BJ (cell line): ENCODE results near the gene MPPED1. TPM values are rescaled to one million over a fixed set of nuclear protein-coding genes. Genes with fewer than 3 reads are reported as not detected.

Experiments
- CTCF ChIA-PET: fragments of 350-600 bp; formaldehyde crosslinking; extraction: SDS; loops from one replicate; lab custom pipeline; 2021; ENCODE audit warnings: antibody characterized with exemption, inconsistent platforms; lab: Yijun Ruan, JAX
- POLR2A ChIA-PET: fragments of 300-600 bp; sonication (Branson Sonifier 250); formaldehyde crosslinking; extraction: SDS; loops from one replicate; lab custom pipeline; 2021; ENCODE audit warnings: antibody characterized with exemption; lab: Charles Lee
- DNase-seq: peaks from one replicate; pipeline ENCODE4 v3.0.0-alpha.2; 2011; ENCODE audit warnings: low read depth
- H3K27me3 ChIP-seq: 2 replicates; pipeline ENCODE4 v1.6.0; 2011; ENCODE audit warnings: low read length; ENCODE audit not compliant: control insufficient read depth, insufficient read depth
- H3K36me3 ChIP-seq: 2 replicates; pipeline ENCODE4 v1.5.1; 2011; ENCODE audit warnings: low read length; ENCODE audit not compliant: control insufficient read depth, insufficient read depth
- H3K4me3 ChIP-seq: 2 replicates; pipeline ENCODE4 v1.5.1; 2011; ENCODE audit warnings: low read depth, mild to moderate bottlenecking, control low read depth, low read length
- polyA plus RNA-seq: library from polyadenylated mRNA; depleted of rRNA; stranded (reverse); fragments of >200 nt; gene quantifications from 2 replicates; pipeline ENCODE4 v1.2.3, GENCODE V29; 2011
- TF ChIP-seq, protein P1 (sequence below): IDR thresholded peaks from 2 replicates; pipeline ENCODE4 v1.5.1; 2011; ENCODE audit warnings: low read depth, mild to moderate bottlenecking, control low read depth, inconsistent platforms, low read length, moderate library complexity; ENCODE audit not compliant: insufficient read depth

MPPED1 gene
- polyA plus RNA-seq, 1 experiment: not detected

DNA sequence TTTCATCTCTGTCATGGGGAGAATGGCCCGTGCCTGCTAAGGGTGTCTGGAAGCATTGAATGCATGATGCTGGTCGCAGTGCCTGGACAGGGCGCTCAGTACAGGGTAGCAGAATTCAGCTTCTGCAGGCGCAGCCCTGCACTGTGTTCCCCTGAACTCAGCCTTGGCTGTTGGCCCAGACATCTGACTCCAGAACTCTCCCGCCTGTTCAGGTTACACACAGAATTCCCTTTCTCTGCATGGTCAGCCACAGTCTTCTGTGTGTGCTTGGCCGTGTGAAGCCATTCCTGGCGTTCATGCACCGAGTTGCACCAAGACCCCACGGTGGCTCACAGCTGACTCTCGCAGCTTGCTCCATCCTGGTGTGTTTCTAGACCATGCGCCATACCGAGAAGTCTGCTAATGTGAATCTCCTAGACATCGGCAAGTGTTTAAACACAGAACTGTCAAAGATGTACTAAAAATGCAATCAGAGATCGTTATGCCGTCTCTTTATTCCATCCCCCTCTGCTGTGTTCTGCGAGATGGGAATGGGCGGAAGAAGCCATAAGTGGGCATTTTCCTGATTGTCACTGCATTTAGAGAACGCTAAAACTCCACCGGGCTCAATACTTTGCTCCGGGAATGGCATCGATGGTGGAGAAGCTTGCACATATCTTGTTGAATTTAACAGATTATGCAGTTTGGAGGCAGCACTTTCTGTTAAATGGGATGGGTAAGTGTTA, 55.6 kb downstream of the MPPED1 start:
- H3K4me3 ChIP-seq: no peak overlapping the region
- no peak for DNase-seq
- no peaks in the 10 kb centered on the region; the same call in 1 of the 2 replicates for H3K27me3 ChIP-seq
- CTCF ChIA-PET: no interaction called here
- POLR2A ChIA-PET: no interaction called here
- TF ChIP-seq, protein P1, sequence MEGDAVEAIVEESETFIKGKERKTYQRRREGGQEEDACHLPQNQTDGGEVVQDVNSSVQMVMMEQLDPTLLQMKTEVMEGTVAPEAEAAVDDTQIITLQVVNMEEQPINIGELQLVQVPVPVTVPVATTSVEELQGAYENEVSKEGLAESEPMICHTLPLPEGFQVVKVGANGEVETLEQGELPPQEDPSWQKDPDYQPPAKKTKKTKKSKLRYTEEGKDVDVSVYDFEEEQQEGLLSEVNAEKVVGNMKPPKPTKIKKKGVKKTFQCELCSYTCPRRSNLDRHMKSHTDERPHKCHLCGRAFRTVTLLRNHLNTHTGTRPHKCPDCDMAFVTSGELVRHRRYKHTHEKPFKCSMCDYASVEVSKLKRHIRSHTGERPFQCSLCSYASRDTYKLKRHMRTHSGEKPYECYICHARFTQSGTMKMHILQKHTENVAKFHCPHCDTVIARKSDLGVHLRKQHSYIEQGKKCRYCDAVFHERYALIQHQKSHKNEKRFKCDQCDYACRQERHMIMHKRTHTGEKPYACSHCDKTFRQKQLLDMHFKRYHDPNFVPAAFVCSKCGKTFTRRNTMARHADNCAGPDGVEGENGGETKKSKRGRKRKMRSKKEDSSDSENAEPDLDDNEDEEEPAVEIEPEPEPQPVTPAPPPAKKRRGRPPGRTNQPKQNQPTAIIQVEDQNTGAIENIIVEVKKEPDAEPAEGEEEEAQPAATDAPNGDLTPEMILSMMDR: no peak
- H3K36me3 ChIP-seq: no peaks in the 10 kb centered on the region

DNA sequence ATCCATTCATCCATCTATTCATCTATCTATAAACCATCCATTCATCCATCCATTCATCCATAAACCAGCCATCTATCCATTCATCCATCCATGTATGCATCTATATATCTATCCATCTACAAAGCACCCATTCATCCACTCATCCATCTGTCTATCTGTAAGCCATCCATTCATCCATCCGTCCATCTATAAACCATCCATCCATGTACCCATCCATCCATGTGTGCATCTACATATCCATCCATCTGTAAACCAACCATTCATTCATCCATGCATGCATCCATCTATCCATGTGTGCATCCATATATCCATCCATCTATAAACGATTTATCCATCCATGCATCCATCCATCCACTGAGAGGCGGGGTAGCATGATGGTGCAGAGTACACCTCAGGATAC, 58.4 kb downstream of the MPPED1 start:
- H3K36me3 ChIP-seq: no peaks in the 10 kb centered on the region
- TF ChIP-seq, protein P1: no peak
- H3K27me3 ChIP-seq: no peaks in the 10 kb centered on the region; the same call in 1 of the 2 replicates
- H3K4me3 ChIP-seq: no peak overlapping the region
- ChIA-PET CTCF (no interaction called here), POLR2A (no interaction called here)
- DNase-seq: no peak

DNA sequence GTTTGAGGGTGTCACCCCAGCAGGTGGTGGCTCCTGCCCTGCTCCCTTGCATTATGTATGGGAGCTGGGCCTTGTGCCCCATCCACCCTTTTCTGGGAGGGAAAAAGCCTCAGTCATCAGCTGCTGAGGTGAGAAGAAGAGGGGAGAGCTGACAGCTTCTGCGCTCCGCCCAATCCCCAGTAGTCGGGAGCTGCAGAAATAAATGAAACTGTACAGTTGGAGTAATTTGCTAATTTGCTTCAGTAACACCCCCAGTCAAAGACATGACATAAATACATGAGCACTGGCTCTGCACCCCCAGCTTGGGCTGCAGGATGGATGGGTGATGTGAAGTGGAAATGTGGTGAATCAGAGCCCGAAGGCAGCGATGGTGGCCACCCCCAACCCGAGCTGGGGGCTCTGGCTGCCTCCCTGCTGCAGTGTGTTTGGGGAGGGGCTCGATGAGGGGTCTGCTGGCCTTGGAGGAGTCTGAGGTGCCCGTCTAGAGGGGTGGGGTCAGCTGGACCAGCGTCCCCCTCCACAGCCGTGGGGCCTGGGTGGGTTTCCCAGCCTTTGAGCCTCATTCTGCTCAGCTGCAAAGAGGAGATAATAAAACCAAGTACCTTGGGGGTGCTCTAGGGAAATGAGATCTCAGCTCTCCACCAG, 59.2 kb downstream of the MPPED1 start:
- no peaks in the 10 kb centered on the region for H3K36me3 ChIP-seq
- TF ChIP-seq, protein P1: no peak
- CTCF ChIA-PET: no interaction called here
- POLR2A ChIA-PET: no interaction called here
- DNase-seq: no peak
- H3K27me3 ChIP-seq: no peaks in the 10 kb centered on the region
- no peak overlapping the region for H3K4me3 ChIP-seq

DNA sequence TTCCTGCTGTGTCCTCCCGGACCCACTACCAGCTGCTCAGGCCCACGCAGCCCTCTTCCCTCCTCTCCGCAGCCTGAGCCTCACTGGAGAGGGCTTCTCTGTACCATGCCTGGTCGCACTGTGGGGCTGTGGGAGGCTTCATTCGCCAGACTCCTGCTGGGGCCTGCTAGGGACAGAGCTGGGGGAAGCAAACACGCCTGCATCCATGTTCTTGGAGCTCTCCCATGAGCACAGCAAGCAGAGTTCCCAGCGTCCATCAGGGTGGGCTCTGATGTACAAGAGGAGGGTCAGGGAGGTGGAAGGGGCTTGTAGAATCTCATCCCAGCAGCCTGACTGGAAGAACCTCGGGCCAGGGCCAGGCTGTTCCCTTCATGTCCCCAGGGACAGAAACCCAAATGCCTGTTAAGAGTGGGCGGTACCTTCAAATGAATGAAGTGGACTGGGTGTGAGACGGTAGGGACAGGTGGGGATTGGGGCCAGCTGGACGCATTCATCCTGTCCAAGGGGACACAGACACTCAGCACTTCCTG, 59.9 kb downstream of the MPPED1 start:
- ChIA-PET POLR2A (no interaction called here), CTCF (no interaction called here)
- H3K4me3 ChIP-seq: no peak overlapping the region
- H3K36me3 ChIP-seq: no peaks in the 10 kb centered on the region
- TF ChIP-seq, protein P1: no peak
- no peaks in the 10 kb centered on the region for H3K27me3 ChIP-seq
- DNase-seq: no peak

DNA sequence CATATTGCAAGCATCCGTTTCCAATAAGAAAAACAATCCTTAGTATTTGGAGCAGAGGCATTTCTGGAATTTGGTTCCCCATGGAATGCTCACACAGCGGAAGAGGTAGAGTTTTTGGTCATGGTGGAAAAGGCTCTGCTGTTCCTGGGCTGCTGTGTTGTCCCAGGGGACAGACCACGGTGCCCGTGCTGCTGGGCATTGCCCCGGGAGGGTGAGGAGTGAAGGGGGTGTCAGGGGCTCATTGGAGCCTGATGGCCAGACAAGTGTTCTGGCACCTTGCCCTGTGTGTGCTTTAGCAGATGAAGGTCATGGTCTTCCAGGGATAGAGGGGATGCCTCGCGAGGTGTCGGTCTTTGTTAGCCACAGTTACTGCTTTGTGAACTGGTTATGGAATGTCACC, 61.2 kb downstream of the MPPED1 start:
- TF ChIP-seq, protein P1: no peak
- DNase-seq: no peak
- ChIA-PET POLR2A (no interaction called here), CTCF (interaction anchor here (0.7 kb wide), 1 partner anchor 31 kb away, joined by 3 read pairs; no protein-coding TSS in a partner anchor)
- no peaks in the 10 kb centered on the region for H3K27me3 ChIP-seq
- H3K4me3 ChIP-seq: no peak overlapping the region
- no peaks in the 10 kb centered on the region for H3K36me3 ChIP-seq
